Keratinocyte (primary cell): ENCODE measurements around the gene DCAF7. TPM values are rescaled to one million over a fixed set of nuclear protein-coding genes. Genes with fewer than 3 reads are reported as not detected.

ENCODE experiments used
- DNase-seq: peaks from one replicate; pipeline ENCODE4 v3.0.0-alpha.2; 2011; ENCODE audit warnings: low read depth, missing footprints, low spot score
- FAIRE-seq: peaks from 2 replicates; lab custom pipeline; 2011; peaks lifted over from hg19 to GRCh38; lab: Jason Lieb, UNC
- H2AFZ ChIP-seq: 2 replicates; pipeline ENCODE4 v1.6.0; 2012; ENCODE audit warnings: low read length, control low read depth, inconsistent platforms; ENCODE audit not compliant: control insufficient read depth
- H3K27ac ChIP-seq: 2 replicates; pipeline ENCODE4 v1.5.1; 2011; ENCODE audit warnings: low read length; ENCODE audit not compliant: control insufficient read depth, insufficient read depth
- H3K27me3 ChIP-seq: 3 replicates; pipeline ENCODE4 v1.6.0; 2011; ENCODE audit warnings: low read length; ENCODE audit not compliant: control insufficient read depth, insufficient read depth; ENCODE audit errors: extremely low read depth
- H3K36me3 ChIP-seq, 2 experiments: 2 replicates in 1 of 2; 3 replicates in 1 of 2; pipeline ENCODE4 v1.5.1; 2011; ENCODE audit warnings: low read length in 2 of 2, mild to moderate bottlenecking in 1 of 2; ENCODE audit not compliant: control insufficient read depth in 2 of 2, insufficient read depth in 2 of 2; ENCODE audit errors: extremely low read depth in 1 of 2
- H3K4me1 ChIP-seq: 3 replicates; pipeline ENCODE4 v1.5.1; 2011; ENCODE audit warnings: low read length; ENCODE audit not compliant: control insufficient read depth, insufficient read depth; ENCODE audit errors: extremely low read depth
- H3K4me2 ChIP-seq: 3 replicates; pipeline ENCODE4 v1.6.0; 2011; ENCODE audit warnings: low read depth, low read length; ENCODE audit not compliant: control insufficient read depth, insufficient read depth; ENCODE audit errors: extremely low read depth
- H3K4me3 ChIP-seq, 3 experiments: fragments of 200-600 bp in 1 of 3; sonication (generic) in 1 of 3; 2 replicates in 2 of 3; 3 replicates in 1 of 3; pipeline ENCODE4 v1.5.1; 2011 to 2016; ENCODE audit warnings: low read length in 3 of 3, mild to moderate bottlenecking in 3 of 3, control low read depth in 2 of 3, inconsistent platforms in 1 of 3, low read depth in 1 of 3, mixed read lengths in 1 of 3, mixed run types in 1 of 3, moderate library complexity in 1 of 3; ENCODE audit not compliant: control insufficient read depth in 2 of 3, insufficient read depth in 2 of 3; ENCODE audit errors: extremely low read depth in 1 of 3
- H3K79me2 ChIP-seq: 2 replicates; pipeline ENCODE4 v1.6.0; 2012; ENCODE audit warnings: low read length; ENCODE audit not compliant: control insufficient read depth, insufficient read depth
- H3K9ac ChIP-seq: 3 replicates; pipeline ENCODE4 v1.6.0; 2011; ENCODE audit warnings: low read length; ENCODE audit not compliant: control insufficient read depth, insufficient read depth; ENCODE audit errors: extremely low read depth
- H3K9me1 ChIP-seq: 3 replicates; pipeline ENCODE4 v1.6.0; 2011; ENCODE audit warnings: low read length; ENCODE audit not compliant: control insufficient read depth, insufficient read depth; ENCODE audit errors: extremely low read depth
- H3K9me3 ChIP-seq: 2 replicates; pipeline ENCODE4 v1.5.1; 2012; ENCODE audit warnings: low read depth, low read length; ENCODE audit not compliant: control insufficient read depth
- H4K20me1 ChIP-seq: 3 replicates; pipeline ENCODE4 v1.6.0; 2011; ENCODE audit warnings: low read length; ENCODE audit not compliant: control insufficient read depth, insufficient read depth; ENCODE audit errors: extremely low read depth
- CTCF ChIP-seq, 3 experiments: IDR thresholded peaks in 1 of 3; conservative IDR thresholded peaks in 1 of 3; optimal IDR thresholded peaks in 1 of 3; 2 replicates in 2 of 3; 3 replicates in 1 of 3; pipeline versions ENCODE3 to v1.5.1; 2011; ENCODE audit warnings: low read length in 3 of 3, mild to moderate bottlenecking in 3 of 3, moderate library complexity in 2 of 3, control low read depth in 1 of 3, inconsistent platforms in 1 of 3; ENCODE audit not compliant: insufficient read depth in 2 of 3; ENCODE audit errors: extremely low read depth in 1 of 3
- EZH2 ChIP-seq: IDR thresholded peaks from one replicate; pipeline ENCODE4 v1.6.1; 2012; ENCODE audit warnings: inconsistent platforms, mild to moderate bottlenecking, low read length, moderate library complexity
- dilution Hi-C: fragments of 300-500 bp; cut with MboI; formaldehyde crosslinking; loops from one replicate; pipeline ENCODE4 v1.7.0; 2020; ENCODE audit warnings: low sequenced_read_pairs; ENCODE audit not compliant: extremely low pct_ligation_motif_present
- polyA plus RNA-seq, 5 experiments: library from polyadenylated mRNA; depleted of rRNA in 3 of 5; stranded (reverse) in 3 of 5; stranded (forward) in 1 of 5; unstranded in 1 of 5; fragments of >200 nt; gene quantifications; 1 replicate in 1 of 5; 2 replicates in 3 of 5; 3 replicates in 1 of 5; pipeline versions ENCODE4 v1.2.1 to v1.2.3, GENCODE V29; 2011 to 2012; ENCODE audit warnings: missing spikeins in 2 of 5, low read depth in 1 of 5, low replicate concordance in 1 of 5

DCAF7 gene
- polyA plus RNA-seq, 1 donor (not counting 4 experiments of a cell fraction or from before 2014, with no cell fraction given) = 32.6 TPM

GRCh38 chr17:63544467-63545301 lies 5.6 kb upstream of the DCAF7 start:
- H3K9me1 ChIP-seq = no peaks in the 10 kb centered on the region
- no peak overlapping the region for H3K27ac ChIP-seq
- H3K79me2 ChIP-seq = no peaks in the 10 kb centered on the region
- no peaks in the 10 kb centered on the region for H3K36me3 ChIP-seq
- peaks cover 4% of the 10 kb centered on the region for H3K4me1 ChIP-seq
- dilution Hi-C loops = no loop called here
- peaks cover 4% of the 10 kb centered on the region for H4K20me1 ChIP-seq
- FAIRE-seq = no peak
- H3K9ac ChIP-seq = no peak overlapping the region
- H3K27me3 ChIP-seq = peaks cover 3% of the 10 kb centered on the region
- H3K4me2 ChIP-seq = no peak overlapping the region
- no peak for DNase-seq
- no peak overlapping the region for H2AFZ ChIP-seq
- TF ChIP-seq EZH2 = no peak
- TF ChIP-seq CTCF (optimal IDR thresholded peaks at IDR 0.05 in 1 of 3, IDR thresholded peaks at IDR 0.05 in 1 of 3, conservative IDR thresholded peaks at IDR 0.05 in 1 of 3; ENCODE audit: extremely low read depth in 1 of 3, insufficient read depth in 2 of 3, low read length in 3 of 3) = no peak
- H3K4me3 ChIP-seq = no peak overlapping the region
- H3K9me3 ChIP-seq = no peaks in the 10 kb centered on the region

- no peak for FAIRE-seq
- dilution Hi-C loops = no loop called here
- H2AFZ ChIP-seq = no peak overlapping the region
- H3K27ac ChIP-seq = no peak overlapping the region
- no peaks in the 10 kb centered on the region for H3K9me3 ChIP-seq
- no peaks in the 10 kb centered on the region for H3K9me1 ChIP-seq
- no peak for DNase-seq
- H3K27me3 ChIP-seq = no peaks in the 10 kb centered on the region
- H3K4me3 ChIP-seq = no peak overlapping the region
- H3K36me3 ChIP-seq = no peaks in the 10 kb centered on the region
- H3K79me2 ChIP-seq = peaks cover 12% of the 10 kb centered on the region
- no peaks in the 10 kb centered on the region for H4K20me1 ChIP-seq
- H3K9ac ChIP-seq = no peak overlapping the region
- TF ChIP-seq EZH2 (no peak), CTCF (optimal IDR thresholded peaks at IDR 0.05 in 1 of 3, IDR thresholded peaks at IDR 0.05 in 1 of 3, conservative IDR thresholded peaks at IDR 0.05 in 1 of 3; ENCODE audit: extremely low read depth in 1 of 3, insufficient read depth in 2 of 3, low read length in 3 of 3) (no peak)
- no peak overlapping the region for H3K4me2 ChIP-seq
- peaks cover 7% of the 10 kb centered on the region for H3K4me1 ChIP-seq
Measured at GRCh38 chr17:63546308-63547082, 3.8 kb upstream of the DCAF7 start.
